NCI-H2196 treated with DMSO at 0.1 percent for 48 hours (cell line): ENCODE measurements around the gene IFI27L1.

ENCODE experiments used
- DNase-seq: peaks from one replicate; lab custom pipeline; 2025; ENCODE audit not compliant: unreplicated experiment; lab: John Stamatoyannopoulos, UW

Gene IFI27L1

DNA sequence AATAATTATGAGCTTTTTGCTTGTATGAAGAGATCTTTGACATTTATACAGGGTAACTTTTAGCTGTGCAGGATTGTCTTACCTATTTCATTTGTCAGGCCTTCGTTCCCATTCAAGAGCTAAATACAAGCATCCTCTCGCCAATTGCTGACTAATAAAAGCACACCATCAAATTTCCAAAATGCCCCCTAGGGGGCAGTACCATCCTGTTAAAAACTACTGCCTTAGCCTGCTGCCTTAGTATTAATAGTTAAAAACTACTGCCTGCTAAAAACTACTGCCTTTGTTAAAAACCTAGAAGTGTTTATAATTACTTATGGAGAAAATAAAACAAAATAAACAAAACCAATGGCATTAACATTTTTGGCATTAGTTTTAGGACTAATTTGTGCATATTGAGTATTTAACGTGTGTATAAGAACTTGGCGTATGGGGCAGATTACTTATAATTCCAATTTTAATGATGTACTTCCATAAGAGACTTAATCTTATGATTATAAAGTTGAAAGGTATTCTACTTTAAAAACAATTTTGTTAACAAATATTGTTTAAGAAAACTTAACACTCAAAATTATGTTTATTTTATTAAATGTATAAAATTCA is 51.3 kb downstream of the IFI27L1 start:
- DNase-seq, result peak; percentile 24

- no peak for DNase-seq
Observed at GRCh38 chr14:94135476-94135875, 54.4 kb downstream of the IFI27L1 start.

DNA sequence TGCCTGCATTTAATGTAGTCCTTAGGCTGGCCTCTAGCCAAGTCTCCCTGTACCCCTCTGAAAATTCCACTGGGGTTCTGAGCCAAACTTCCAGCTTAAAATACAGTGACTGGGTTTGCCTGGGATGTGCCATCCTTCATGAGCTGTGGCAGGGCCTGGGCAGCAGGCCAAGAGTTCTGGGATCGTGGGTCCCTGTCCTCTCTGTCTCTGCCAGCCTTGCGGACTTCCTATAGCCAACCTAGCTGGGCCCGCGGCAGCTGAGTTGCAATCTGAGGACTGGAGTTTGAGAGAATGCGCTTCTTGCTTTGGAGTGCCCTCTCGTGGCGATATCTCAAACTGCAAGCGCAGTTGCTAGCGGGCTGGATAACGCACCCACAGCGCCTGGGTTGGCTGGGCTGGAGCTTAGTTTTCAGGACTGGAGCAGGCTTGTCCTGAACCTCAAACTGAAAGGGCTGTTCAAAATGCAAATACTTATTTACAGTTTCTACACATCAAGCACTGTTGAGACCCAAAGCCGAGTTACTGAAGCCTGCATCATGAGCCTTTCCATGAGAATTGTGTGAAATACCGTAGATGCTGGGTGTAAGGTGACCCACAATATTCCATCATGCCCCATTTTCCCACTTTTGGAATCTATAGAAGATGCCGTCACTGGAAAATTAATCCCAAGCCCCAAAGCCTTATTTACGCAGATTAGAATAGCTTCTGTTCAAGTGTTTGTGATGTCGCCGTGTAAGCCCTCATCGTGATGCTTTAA is 55.6 kb downstream of the IFI27L1 start:
- DNase-seq, result peak; percentile 41

GRCh38 chr14:94138251-94138650 is 57.1 kb downstream of the IFI27L1 start:
- DNase-seq, result no peak

DNA sequence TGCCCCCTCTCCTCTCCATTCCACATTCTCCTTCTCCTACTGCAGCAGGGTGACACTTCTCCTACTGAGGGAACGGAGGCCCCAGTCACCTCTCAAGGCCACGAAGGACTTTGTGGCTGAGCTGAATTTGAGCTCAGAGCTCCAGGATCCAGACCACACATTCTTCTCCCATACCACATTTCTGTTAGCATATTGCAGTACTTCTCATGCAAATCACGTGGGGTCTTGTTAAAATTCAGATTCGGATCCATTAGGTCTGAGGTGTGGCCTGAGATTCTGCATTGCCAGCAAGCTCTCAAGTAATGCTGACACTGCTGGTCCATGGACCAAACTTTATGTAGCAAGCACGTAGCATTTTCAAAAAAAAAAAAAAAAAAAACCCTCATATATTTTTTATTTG is 57.9 kb downstream of the IFI27L1 start:
- DNase-seq, result no peak

DNA sequence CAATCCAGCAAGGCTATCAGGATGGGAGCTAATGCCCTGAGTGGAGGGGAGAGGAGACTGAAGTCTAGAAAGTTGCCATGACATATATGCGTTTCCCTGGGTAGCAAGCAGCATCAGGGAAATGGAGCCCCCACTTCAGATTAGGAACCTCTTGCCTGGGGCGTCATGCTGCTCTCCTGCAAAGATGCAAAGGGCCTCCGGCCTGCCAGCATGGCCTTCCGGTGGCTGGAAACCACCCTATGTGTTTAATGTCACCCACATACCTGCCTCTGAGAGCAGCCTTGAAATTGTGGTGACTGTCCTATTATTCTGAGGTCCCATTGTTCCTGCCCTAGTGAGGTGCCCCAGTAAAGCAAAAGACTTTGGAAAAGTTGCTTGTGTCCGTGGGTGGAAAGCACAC is 58.3 kb downstream of the IFI27L1 start:
- no peak for DNase-seq

- DNase-seq, result no peak
Observed at GRCh38 chr14:94142247-94142646, 61.1 kb downstream of the IFI27L1 start.

- no peak for DNase-seq
Observed at GRCh38 chr14:94142836-94143235, 61.7 kb downstream of the IFI27L1 start.

DNA sequence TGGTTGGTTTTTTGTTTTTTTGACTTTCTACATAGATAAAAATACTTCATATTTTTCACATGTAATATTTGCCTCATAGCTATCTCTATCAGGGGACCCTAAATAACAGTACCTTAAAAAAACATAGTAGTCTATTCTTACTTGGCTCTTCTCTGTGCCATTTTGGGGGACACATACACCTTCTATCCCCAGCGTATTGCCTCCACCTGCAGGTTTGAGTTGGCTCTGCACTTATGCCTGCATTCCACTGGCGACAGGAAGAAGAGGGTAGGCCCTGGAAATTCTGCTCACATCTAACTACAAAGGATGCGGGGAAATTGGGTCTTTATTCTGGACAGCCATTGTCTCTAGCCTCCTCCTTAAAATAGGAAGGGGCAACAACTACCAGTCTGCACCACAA is 62.1 kb downstream of the IFI27L1 start:
- no peak for DNase-seq

- no peak for DNase-seq
Observed at GRCh38 chr14:94143711-94144110, 62.6 kb downstream of the IFI27L1 start.

- DNase-seq, result no peak
Observed at GRCh38 chr14:94144765-94145164, 63.7 kb downstream of the IFI27L1 start.

- no peak for DNase-seq
Observed at GRCh38 chr14:94145902-94146527, 64.9 kb downstream of the IFI27L1 start.
